Measurements from ENCODE around the gene GLTP. TPM values are rescaled to one million over a fixed set of nuclear protein-coding genes. Genes with fewer than 3 reads are reported as not detected.
A peak's percentile ranks its signal among the peaks of the same experiment; 100 is the strongest.

GLTP gene
- total and polyA plus RNA-seq, 4 experiments from 2014 or later: 23.6 to 48.1 (median 24.0) TPM

- Mint-ChIP-seq H3K9me3 (peaks cover 0 to 2% (median 0%) of the 10 kb centered on the region in 8 donors), H3K36me3 (peaks cover 0 to 6% of the 10 kb centered on the region in 2 donors), H3K4me3 (peak overlapping the region; percentile 94 to 98 (median 96)), H3K27me3 (no peaks in the 10 kb centered on the region), H3K4me1 (peaks cover 39 to 68% (median 49%) of the 10 kb centered on the region in 4 donors), H3K27ac (peak overlapping the region; percentile 74 to 98 (median 88))
- Histone ChIP-seq H3K27ac (ENCODE audit: low read depth, low read length) (no peak overlapping the region), H3K4me1 (ENCODE audit: insufficient read depth, low read length) (peaks cover 42% of the 10 kb centered on the region), H3K4me3 (ENCODE audit: low read length in 2 of 2) (peak overlapping the region in 1 of 2 donors; percentile 97), H3K36me3 (ENCODE audit: insufficient read depth, low read length) (no peaks in the 10 kb centered on the region), H3K9me3 (ENCODE audit: control insufficient read depth in 1 of 2, low read length in 2 of 2) (no peaks in the 10 kb centered on the region), H3K27me3 (ENCODE audit: insufficient read depth, low read length) (no peaks in the 10 kb centered on the region)
- ChIA-PET CTCF (ENCODE audit: partially characterized antibody) (interaction anchor here (0.9 to 3.8 kb wide), 5 partner anchors 10 to 73 kb away, joined by 3 to 20 read pairs (median 3); no protein-coding TSS in a partner anchor), POLR2A (ENCODE audit: partially characterized antibody) (interaction anchor here (2.0 kb wide), 1 partner anchor 10 kb away, joined by 9 read pairs; no protein-coding TSS in a partner anchor)
- intact Hi-C loops (cut with micrococcal nuclease): no loop called here
- DNase-seq: no peak
Measured at GRCh38 chr12:109878749-109879148, 1.6 kb downstream of the GLTP start.

- H3K4me3 ChIP-seq (ENCODE audit: low read length in 2 of 2): no peak overlapping the region
- H3K9me3 ChIP-seq (ENCODE audit: control insufficient read depth in 1 of 2, low read length in 2 of 2): no peaks in the 10 kb centered on the region
- POLR2A ChIA-PET (ENCODE audit: partially characterized antibody): interaction anchor here (2.0 kb wide), 1 partner anchor 11 kb away, joined by 9 read pairs; no protein-coding TSS in a partner anchor
- Mint-ChIP-seq H3K4me3 (peak overlapping the region in 6 of 8 donors; percentile 63 to 98 (median 95)), H3K36me3 (peaks cover 0 to 6% of the 10 kb centered on the region in 2 donors), H3K27me3 (no peaks in the 10 kb centered on the region), H3K9me3 (peaks cover 0 to 2% (median 0%) of the 10 kb centered on the region in 8 donors), H3K27ac (peak overlapping the region; percentile 74 to 98 (median 88)), H3K4me1 (peaks cover 40 to 69% (median 50%) of the 10 kb centered on the region in 4 donors)
- peaks cover 42% of the 10 kb centered on the region for H3K4me1 ChIP-seq (ENCODE audit: insufficient read depth, low read length)
- no peak for DNase-seq
- H3K27me3 ChIP-seq (ENCODE audit: insufficient read depth, low read length): no peaks in the 10 kb centered on the region
- H3K36me3 ChIP-seq (ENCODE audit: insufficient read depth, low read length): no peaks in the 10 kb centered on the region
- no peak overlapping the region for H3K27ac ChIP-seq (ENCODE audit: low read depth, low read length)
- intact Hi-C loops (cut with micrococcal nuclease): no loop called here
- CTCF ChIA-PET (ENCODE audit: partially characterized antibody): interaction anchor here (0.9 to 3.8 kb wide), 4 partner anchors 10 to 72 kb away, joined by 3 to 20 read pairs (median 8); no protein-coding TSS in a partner anchor
Measured at GRCh38 chr12:109878247-109878625, 2.1 kb downstream of the GLTP start.

- H3K27me3 Mint-ChIP-seq: no peaks in the 10 kb centered on the region
- Histone ChIP-seq H3K36me3 (ENCODE audit: insufficient read depth, low read length) (peaks cover 1% of the 10 kb centered on the region), H3K4me3 (ENCODE audit: low read length in 2 of 2) (no peak overlapping the region), H3K27me3 (ENCODE audit: insufficient read depth, low read length) (no peaks in the 10 kb centered on the region), H3K27ac (ENCODE audit: low read depth, low read length) (no peak overlapping the region), H3K4me1 (ENCODE audit: insufficient read depth, low read length) (peaks cover 42% of the 10 kb centered on the region), H3K9me3 (ENCODE audit: control insufficient read depth in 1 of 2, low read length in 2 of 2) (no peaks in the 10 kb centered on the region)
- intact Hi-C loops (cut with micrococcal nuclease): no loop called here
- H3K36me3 Mint-ChIP-seq: peaks cover 1 to 9% of the 10 kb centered on the region in 2 donors
- peak overlapping the region in 7 of 8 donors; percentile 20 to 67 (median 58) for H3K4me3 Mint-ChIP-seq
- peaks cover 0 to 2% (median 0%) of the 10 kb centered on the region in 8 donors for H3K9me3 Mint-ChIP-seq
- ChIA-PET POLR2A (ENCODE audit: partially characterized antibody) (interaction anchor here (1.0 to 2.0 kb wide), 2 partner anchors 11 kb away, joined by 6 to 9 read pairs; no protein-coding TSS in a partner anchor), CTCF (ENCODE audit: partially characterized antibody) (interaction anchor here (0.9 to 3.8 kb wide), 5 partner anchors 18 to 72 kb away, joined by 3 to 20 read pairs (median 14); no protein-coding TSS in a partner anchor)
- peaks cover 41 to 69% (median 51%) of the 10 kb centered on the region in 4 donors for H3K4me1 Mint-ChIP-seq
- peak overlapping the region in 6 of 7 donors; percentile 21 to 83 (median 51) for H3K27ac Mint-ChIP-seq
- DNase-seq: no peak
Measured at GRCh38 chr12:109877504-109878246, 2.7 kb downstream of the GLTP start.

GRCh38 chr12:109876406-109876805 is 3.9 kb downstream of the GLTP start:
- no peak overlapping the region for H3K4me3 ChIP-seq (ENCODE audit: low read length in 2 of 2)
- no peak overlapping the region for H3K27ac ChIP-seq (ENCODE audit: low read depth, low read length)
- H3K4me1 ChIP-seq (ENCODE audit: insufficient read depth, low read length): peaks cover 42% of the 10 kb centered on the region
- peaks cover 11% of the 10 kb centered on the region for H3K36me3 ChIP-seq (ENCODE audit: insufficient read depth, low read length)
- H3K27me3 Mint-ChIP-seq: no peaks in the 10 kb centered on the region
- H3K36me3 Mint-ChIP-seq: peaks cover 4 to 14% of the 10 kb centered on the region in 2 donors
- peak overlapping the region in 3 of 7 donors; percentile 25 to 57 (median 47) for H3K27ac Mint-ChIP-seq
- ChIA-PET CTCF (ENCODE audit: partially characterized antibody) (interaction anchor here (0.7 to 3.8 kb wide), 4 partner anchors 23 to 83 kb away, joined by 3 to 20 read pairs (median 14); no protein-coding TSS in a partner anchor), POLR2A (ENCODE audit: partially characterized antibody) (no interaction called here)
- DNase-seq: no peak
- H3K9me3 Mint-ChIP-seq: peaks cover 0 to under 1% (median 0%) of the 10 kb centered on the region in 8 donors
- intact Hi-C loops (cut with micrococcal nuclease): no loop called here
- no peaks in the 10 kb centered on the region for H3K9me3 ChIP-seq (ENCODE audit: control insufficient read depth in 1 of 2, low read length in 2 of 2)
- peak overlapping the region in 1 of 8 donors; percentile 74 for H3K4me3 Mint-ChIP-seq
- no peaks in the 10 kb centered on the region for H3K27me3 ChIP-seq (ENCODE audit: insufficient read depth, low read length)
- peaks cover 43 to 68% (median 53%) of the 10 kb centered on the region in 4 donors for H3K4me1 Mint-ChIP-seq

DNA sequence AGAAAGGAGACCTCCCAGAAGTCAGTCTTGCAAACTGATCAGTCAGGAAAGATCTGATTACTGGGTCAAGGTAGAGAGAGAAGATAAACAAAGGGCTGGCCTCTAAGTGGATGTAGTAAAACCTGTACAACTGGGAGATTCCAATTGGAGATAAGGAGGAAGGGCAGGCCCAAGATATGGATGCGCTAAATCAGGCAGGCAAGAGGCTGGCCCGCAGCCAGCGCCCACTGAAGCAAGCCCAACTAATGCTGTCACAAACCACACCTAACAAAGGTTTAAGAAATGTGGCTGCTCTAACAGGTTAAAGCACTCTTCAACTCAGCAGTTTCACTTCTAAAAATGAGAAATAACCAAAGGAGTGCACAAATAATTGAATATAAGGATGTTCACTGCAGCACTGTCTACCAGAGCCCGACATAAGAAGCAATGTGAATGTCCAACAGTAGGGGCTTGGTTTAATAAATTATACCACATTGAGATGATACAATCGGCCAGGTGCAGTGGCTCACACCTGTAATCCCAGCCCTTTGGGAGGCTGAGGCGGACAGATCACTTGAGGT is 4.7 kb downstream of the GLTP start:
- ChIA-PET POLR2A (ENCODE audit: partially characterized antibody) (no interaction called here), CTCF (ENCODE audit: partially characterized antibody) (interaction anchor here (0.7 to 3.8 kb wide), 4 partner anchors 23 to 84 kb away, joined by 3 to 20 read pairs (median 14); no protein-coding TSS in a partner anchor)
- Histone ChIP-seq H3K4me3 (ENCODE audit: low read length in 2 of 2) (no peak overlapping the region), H3K9me3 (ENCODE audit: control insufficient read depth in 1 of 2, low read length in 2 of 2) (no peaks in the 10 kb centered on the region), H3K36me3 (ENCODE audit: insufficient read depth, low read length) (peaks cover 11% of the 10 kb centered on the region), H3K4me1 (ENCODE audit: insufficient read depth, low read length) (peaks cover 37% of the 10 kb centered on the region), H3K27ac (ENCODE audit: low read depth, low read length) (no peak overlapping the region), H3K27me3 (ENCODE audit: insufficient read depth, low read length) (no peaks in the 10 kb centered on the region)
- DNase-seq: no peak
- Mint-ChIP-seq H3K27me3 (no peaks in the 10 kb centered on the region), H3K4me3 (peak overlapping the region in 2 of 8 donors; percentile 25 to 41), H3K36me3 (peaks cover 4 to 18% of the 10 kb centered on the region in 2 donors), H3K9me3 (no peaks in the 10 kb centered on the region), H3K4me1 (peaks cover 38 to 64% (median 49%) of the 10 kb centered on the region in 4 donors), H3K27ac (peak overlapping the region in 3 of 7 donors; percentile 44 to 84 (median 78))
- intact Hi-C loops (cut with micrococcal nuclease): no loop called here

GRCh38 chr12:109873653-109874052 is 6.7 kb downstream of the GLTP start:
- Mint-ChIP-seq H3K27ac (peak overlapping the region in 1 of 7 donors; percentile 56), H3K4me3 (no peak overlapping the region), H3K4me1 (peaks cover 26 to 55% (median 37%) of the 10 kb centered on the region in 4 donors), H3K27me3 (no peaks in the 10 kb centered on the region), H3K36me3 (peaks cover 4 to 17% of the 10 kb centered on the region in 2 donors), H3K9me3 (no peaks in the 10 kb centered on the region)
- no peak overlapping the region for H3K27ac ChIP-seq (ENCODE audit: low read depth, low read length)
- no peaks in the 10 kb centered on the region for H3K9me3 ChIP-seq (ENCODE audit: control insufficient read depth in 1 of 2, low read length in 2 of 2)
- no peak overlapping the region for H3K4me3 ChIP-seq (ENCODE audit: low read length in 2 of 2)
- no peak for DNase-seq
- H3K27me3 ChIP-seq (ENCODE audit: insufficient read depth, low read length): no peaks in the 10 kb centered on the region
- intact Hi-C loops (cut with micrococcal nuclease): no loop called here
- ChIA-PET POLR2A (ENCODE audit: partially characterized antibody) (interaction anchor here (0.7 kb wide), 1 partner anchor 152 kb away, joined by 3 read pairs; no protein-coding TSS in a partner anchor), CTCF (ENCODE audit: partially characterized antibody) (interaction anchor here (1.5 kb wide), 2 partner anchors 28 to 67 kb away, joined by 3 to 5 read pairs; no protein-coding TSS in a partner anchor)
- peaks cover 23% of the 10 kb centered on the region for H3K4me1 ChIP-seq (ENCODE audit: insufficient read depth, low read length)
- peaks cover 11% of the 10 kb centered on the region for H3K36me3 ChIP-seq (ENCODE audit: insufficient read depth, low read length)
